Measurements from ENCODE around the gene PCDHB9. TPM values are rescaled to one million over a fixed set of nuclear protein-coding genes. Genes with fewer than 3 reads are reported as not detected.
"Not testable (repeated sequence)": the region's sequence is repeated elsewhere in the genome, so short reads cannot be mapped to it uniquely, and the experiment has no call there.

PCDHB9 gene
- polyA plus RNA-seq, 4 donors, result 3.7 to 5.1 (median 4.5) TPM

GRCh38 chr5:141234109-141234667 lies 47.2 kb downstream of the PCDHB9 start:
- no peak for DNase-seq (ENCODE audit: low read depth in 4 of 4, low spot score in 3 of 4)

GRCh38 chr5:141235922-141236321 lies 49.0 kb downstream of the PCDHB9 start:
- not testable (repeated sequence) for DNase-seq (ENCODE audit: low read depth in 4 of 4, low spot score in 3 of 4)

GRCh38 chr5:141236516-141237313 lies 49.8 kb downstream of the PCDHB9 start:
- DNase-seq (ENCODE audit: low read depth in 4 of 4, low spot score in 3 of 4), result no peak

Other genes with a start within 250 kb of the PCDHB9 start
- gene PCDHAC2, start 220.7 kb upstream of the PCDHB9 start, polyA plus RNA-seq (ENCODE audit: insufficient read length in 4 of 4), result 1 to 10 TPM in 2 of 4 donors, under 1 TPM in 2; 0.62 to 1.6 (median 1.0) TPM
- gene PCDHB1, start 135.8 kb upstream of the PCDHB9 start, polyA plus RNA-seq (ENCODE audit: insufficient read length in 4 of 4), result under 1 TPM; 0.04 to 0.15 (median 0.10) TPM
- gene PCDHB2, start 92.5 kb upstream of the PCDHB9 start, polyA plus RNA-seq (ENCODE audit: insufficient read length in 4 of 4), result 1 to 10 TPM; 3.5 to 7.9 (median 6.0) TPM
- gene PCDHB3, start 86.7 kb upstream of the PCDHB9 start, polyA plus RNA-seq (ENCODE audit: insufficient read length in 4 of 4), result 1 to 10 TPM; 3.0 to 4.9 (median 3.5) TPM
- 1 to 10 TPM; 1.3 to 5.8 (median 2.2) TPM for gene PCDHB4, start 65.3 kb upstream of the PCDHB9 start, polyA plus RNA-seq (ENCODE audit: insufficient read length in 4 of 4)
- gene PCDHB5, start 52.0 kb upstream of the PCDHB9 start, polyA plus RNA-seq (ENCODE audit: insufficient read length in 4 of 4), result 10 to 100 TPM in 1 of 4 donors, 1 to 10 TPM in 3; 5.6 to 10.5 (median 8.0) TPM
- 1 to 10 TPM; 2.5 to 4.5 (median 3.4) TPM for gene PCDHB6, start 37.1 kb upstream of the PCDHB9 start, polyA plus RNA-seq (ENCODE audit: insufficient read length in 4 of 4)
- 1 to 10 TPM; 4.0 to 7.9 (median 5.6) TPM for gene PCDHB7, start 14.5 kb upstream of the PCDHB9 start, polyA plus RNA-seq (ENCODE audit: insufficient read length in 4 of 4)
- gene PCDHB8, start 9.4 kb upstream of the PCDHB9 start, polyA plus RNA-seq (ENCODE audit: insufficient read length in 4 of 4), result 1 to 10 TPM; 1.2 to 3.5 (median 2.7) TPM
- 1 to 10 TPM; 4.9 to 8.4 (median 5.7) TPM for gene PCDHB16, start 4.8 kb upstream of the PCDHB9 start, polyA plus RNA-seq (ENCODE audit: insufficient read length in 4 of 4)
- gene PCDHB10, start 5.2 kb downstream of the PCDHB9 start, polyA plus RNA-seq (ENCODE audit: insufficient read length in 4 of 4), result 10 to 100 TPM in 2 of 4 donors, 1 to 10 TPM in 2; 5.4 to 11.3 (median 8.3) TPM
- gene PCDHB11, start 12.5 kb downstream of the PCDHB9 start, polyA plus RNA-seq (ENCODE audit: insufficient read length in 4 of 4), result 1 to 10 TPM; 4.9 to 7.0 (median 6.5) TPM
- gene PCDHB12, start 21.6 kb downstream of the PCDHB9 start, polyA plus RNA-seq (ENCODE audit: insufficient read length in 4 of 4), result 1 to 10 TPM; 4.9 to 8.6 (median 5.5) TPM
- gene PCDHB13, start 26.8 kb downstream of the PCDHB9 start, polyA plus RNA-seq (ENCODE audit: insufficient read length in 4 of 4), result 1 to 10 TPM; 5.5 to 8.1 (median 5.9) TPM
- 10 to 100 TPM in 3 of 4 donors, 1 to 10 TPM in 1; 9.9 to 13.5 (median 10.6) TPM for gene PCDHB14, start 36.2 kb downstream of the PCDHB9 start, polyA plus RNA-seq (ENCODE audit: insufficient read length in 4 of 4)
- gene PCDHB15, start 58.2 kb downstream of the PCDHB9 start, polyA plus RNA-seq (ENCODE audit: insufficient read length in 4 of 4), result 10 to 100 TPM; 14.7 to 17.6 (median 16.6) TPM
- under 1 TPM in 1 of 4 donors, not detected in 3; 0.17 TPM for gene SLC25A2, start 116.9 kb downstream of the PCDHB9 start, polyA plus RNA-seq (ENCODE audit: insufficient read length in 4 of 4)
- 100 to 1,000 TPM; 142 to 184 (median 157) TPM for gene TAF7, start 133.6 kb downstream of the PCDHB9 start, polyA plus RNA-seq (ENCODE audit: insufficient read length in 4 of 4)
- 1 to 10 TPM in 1 of 4 donors, under 1 TPM in 3; 0.47 to 1.1 (median 0.84) TPM for gene PCDHGA1, start 143.4 kb downstream of the PCDHB9 start, polyA plus RNA-seq (ENCODE audit: insufficient read length in 4 of 4)
- 10 to 100 TPM in 1 of 4 donors, 1 to 10 TPM in 3; 5.0 to 12.8 (median 7.0) TPM for gene PCDHGA2, start 151.6 kb downstream of the PCDHB9 start, polyA plus RNA-seq (ENCODE audit: insufficient read length in 4 of 4)
- gene PCDHGA3, start 156.7 kb downstream of the PCDHB9 start, polyA plus RNA-seq (ENCODE audit: insufficient read length in 4 of 4), result 1 to 10 TPM; 2.3 to 6.2 (median 3.8) TPM
- gene PCDHGB1, start 162.9 kb downstream of the PCDHB9 start, polyA plus RNA-seq (ENCODE audit: insufficient read length in 4 of 4), result 1 to 10 TPM; 1.7 to 2.1 (median 1.9) TPM
- gene PCDHGA4, start 167.9 kb downstream of the PCDHB9 start, polyA plus RNA-seq (ENCODE audit: insufficient read length in 4 of 4), result 1 to 10 TPM; 2.3 to 4.6 (median 2.4) TPM
- gene PCDHGB2, start 172.8 kb downstream of the PCDHB9 start, polyA plus RNA-seq (ENCODE audit: insufficient read length in 4 of 4), result 1 to 10 TPM; 3.5 to 5.2 (median 3.8) TPM
- 1 to 10 TPM; 2.2 to 6.1 (median 2.6) TPM for gene PCDHGA5, start 177.0 kb downstream of the PCDHB9 start, polyA plus RNA-seq (ENCODE audit: insufficient read length in 4 of 4)
- 1 to 10 TPM; 1.5 to 2.8 (median 2.3) TPM for gene PCDHGB3, start 183.1 kb downstream of the PCDHB9 start, polyA plus RNA-seq (ENCODE audit: insufficient read length in 4 of 4)
- gene PCDHGA6, start 186.7 kb downstream of the PCDHB9 start, polyA plus RNA-seq (ENCODE audit: insufficient read length in 4 of 4), result 10 to 100 TPM in 1 of 4 donors, 1 to 10 TPM in 3; 4.9 to 11.1 (median 7.1) TPM
- gene PCDHGA7, start 195.6 kb downstream of the PCDHB9 start, polyA plus RNA-seq (ENCODE audit: insufficient read length in 4 of 4), result 1 to 10 TPM; 1.8 to 2.5 (median 2.1) TPM
- gene PCDHGB4, start 200.5 kb downstream of the PCDHB9 start, polyA plus RNA-seq (ENCODE audit: insufficient read length in 4 of 4), result 1 to 10 TPM; 5.0 to 7.4 (median 5.5) TPM
- gene PCDHGA8, start 205.5 kb downstream of the PCDHB9 start, polyA plus RNA-seq (ENCODE audit: insufficient read length in 4 of 4), result under 1 TPM; 0.40 to 0.56 (median 0.44) TPM
- 10 to 100 TPM in 1 of 4 donors, 1 to 10 TPM in 3; 9.6 to 10.3 (median 9.8) TPM for gene PCDHGB5, start 210.8 kb downstream of the PCDHB9 start, polyA plus RNA-seq (ENCODE audit: insufficient read length in 4 of 4)
- gene PCDHGA9, start 215.6 kb downstream of the PCDHB9 start, polyA plus RNA-seq (ENCODE audit: insufficient read length in 4 of 4), result 10 to 100 TPM in 1 of 4 donors, 1 to 10 TPM in 3; 4.9 to 10.1 (median 6.6) TPM
- 10 to 100 TPM in 1 of 4 donors, 1 to 10 TPM in 3; 6.2 to 12.1 (median 8.4) TPM for gene PCDHGB6, start 220.9 kb downstream of the PCDHB9 start, polyA plus RNA-seq (ENCODE audit: insufficient read length in 4 of 4)
- 1 to 10 TPM; 3.1 to 4.7 (median 3.5) TPM for gene PCDHGA10, start 225.8 kb downstream of the PCDHB9 start, polyA plus RNA-seq (ENCODE audit: insufficient read length in 4 of 4)
- 10 to 100 TPM; 13.7 to 16.9 (median 16.3) TPM for gene PCDHGB7, start 230.5 kb downstream of the PCDHB9 start, polyA plus RNA-seq (ENCODE audit: insufficient read length in 4 of 4)
- gene PCDHGA11, start 233.9 kb downstream of the PCDHB9 start, polyA plus RNA-seq (ENCODE audit: insufficient read length in 4 of 4), result 1 to 10 TPM; 4.3 to 5.2 (median 4.6) TPM
- gene PCDHGA12, start 243.3 kb downstream of the PCDHB9 start, polyA plus RNA-seq (ENCODE audit: insufficient read length in 4 of 4), result 1 to 10 TPM; 1.4 to 2.1 (median 1.7) TPM